ENCODE results near the gene APP. TPM values are rescaled to one million over a fixed set of nuclear protein-coding genes. Genes with fewer than 3 reads are reported as not detected.

The APP gene
- total RNA-seq, 1 experiment from 2014 or later: 266 TPM

DNA sequence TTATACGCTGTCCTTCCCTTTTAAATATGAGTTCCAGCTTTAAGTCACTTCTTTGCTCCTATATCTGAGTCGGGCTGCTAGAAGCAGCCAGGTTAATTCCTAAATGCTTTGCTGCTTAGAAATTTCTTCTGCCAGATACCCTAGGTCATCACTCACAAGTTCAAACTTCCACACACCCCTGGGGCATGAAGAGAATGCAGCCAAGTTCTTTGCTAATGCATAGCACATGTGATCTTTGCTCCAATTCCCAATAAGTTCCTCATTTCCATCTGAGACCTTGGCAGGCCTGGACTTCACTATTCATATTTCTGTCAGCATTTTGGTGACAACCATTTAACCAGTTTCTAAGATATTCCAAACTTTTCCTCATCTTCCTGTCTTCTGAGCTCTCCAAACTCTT lies 14.5 kb upstream of the APP start:
- Histone ChIP-seq H3F3A (ENCODE audit: low read length, unreplicated experiment) (no peaks in the 10 kb centered on the region), H3K4me3 (ENCODE audit: low read length) (no peak overlapping the region), H3K4me1 (ENCODE audit: insufficient read depth, low read length) (no peaks in the 10 kb centered on the region), H2AFZ (ENCODE audit: low read length) (no peak overlapping the region), H4K20me1 (ENCODE audit: low read length) (no peaks in the 10 kb centered on the region), H3K27ac (ENCODE audit: low read length) (no peak overlapping the region), H3K4me2 (ENCODE audit: low read length) (no peak overlapping the region), H3K27me3 (ENCODE audit: low read length) (no peaks in the 10 kb centered on the region), H3K9ac (ENCODE audit: low read length) (no peak overlapping the region), H3K79me2 (ENCODE audit: low read length) (no peaks in the 10 kb centered on the region), H3K9me2 (replicated peaks; ENCODE audit: low read length) (no peaks in the 10 kb centered on the region), H3K36me3 (ENCODE audit: low read depth, low read length) (no peaks in the 10 kb centered on the region), H3K9me3 (ENCODE audit: low read length) (no peaks in the 10 kb centered on the region)
- DNase-seq: no peak
- ChIA-PET POLR2A (ENCODE audit: unreplicated experiment) (no interaction called here), CTCF (no interaction called here)
- no peak for ATAC-seq
- BruUV-seq (replicated peaks): no TSS peak
- intact Hi-C loops (cut with micrococcal nuclease): no loop called here
- TF ChIP-seq EZH2phosphoT487 (IDR thresholded peaks at IDR 0.05; ENCODE audit: borderline replicate concordance, low read length): no peak
- no peak for TF ChIP-seq EZH2 (IDR thresholded peaks at IDR 0.05; ENCODE audit: low read length, unreplicated experiment)
- TF ChIP-seq, protein P1, sequence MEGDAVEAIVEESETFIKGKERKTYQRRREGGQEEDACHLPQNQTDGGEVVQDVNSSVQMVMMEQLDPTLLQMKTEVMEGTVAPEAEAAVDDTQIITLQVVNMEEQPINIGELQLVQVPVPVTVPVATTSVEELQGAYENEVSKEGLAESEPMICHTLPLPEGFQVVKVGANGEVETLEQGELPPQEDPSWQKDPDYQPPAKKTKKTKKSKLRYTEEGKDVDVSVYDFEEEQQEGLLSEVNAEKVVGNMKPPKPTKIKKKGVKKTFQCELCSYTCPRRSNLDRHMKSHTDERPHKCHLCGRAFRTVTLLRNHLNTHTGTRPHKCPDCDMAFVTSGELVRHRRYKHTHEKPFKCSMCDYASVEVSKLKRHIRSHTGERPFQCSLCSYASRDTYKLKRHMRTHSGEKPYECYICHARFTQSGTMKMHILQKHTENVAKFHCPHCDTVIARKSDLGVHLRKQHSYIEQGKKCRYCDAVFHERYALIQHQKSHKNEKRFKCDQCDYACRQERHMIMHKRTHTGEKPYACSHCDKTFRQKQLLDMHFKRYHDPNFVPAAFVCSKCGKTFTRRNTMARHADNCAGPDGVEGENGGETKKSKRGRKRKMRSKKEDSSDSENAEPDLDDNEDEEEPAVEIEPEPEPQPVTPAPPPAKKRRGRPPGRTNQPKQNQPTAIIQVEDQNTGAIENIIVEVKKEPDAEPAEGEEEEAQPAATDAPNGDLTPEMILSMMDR (conservative IDR thresholded peaks at IDR 0.05; ENCODE audit: low read depth, low read length): no peak

GRCh38 chr21:26179501-26179900 lies 8.9 kb upstream of the APP start:
- no peaks in the 10 kb centered on the region for H3K36me3 ChIP-seq (ENCODE audit: low read depth, low read length)
- no peaks in the 10 kb centered on the region for H3K9me3 ChIP-seq (ENCODE audit: low read length)
- ATAC-seq (no peak), DNase-seq (no peak)
- H3K4me3 ChIP-seq (ENCODE audit: low read length): no peak overlapping the region
- no peak overlapping the region for H3K4me2 ChIP-seq (ENCODE audit: low read length)
- no peak for TF ChIP-seq EZH2 (IDR thresholded peaks at IDR 0.05; ENCODE audit: low read length, unreplicated experiment)
- no peak for TF ChIP-seq EZH2phosphoT487 (IDR thresholded peaks at IDR 0.05; ENCODE audit: borderline replicate concordance, low read length)
- TF ChIP-seq, protein P1 (conservative IDR thresholded peaks at IDR 0.05; ENCODE audit: low read depth, low read length): no peak
- H3K4me1 ChIP-seq (ENCODE audit: insufficient read depth, low read length): no peaks in the 10 kb centered on the region
- no peak overlapping the region for H3K27ac ChIP-seq (ENCODE audit: low read length)
- H3K9me2 ChIP-seq (replicated peaks; ENCODE audit: low read length): no peaks in the 10 kb centered on the region
- BruUV-seq (replicated peaks): no TSS peak
- H4K20me1 ChIP-seq (ENCODE audit: low read length): no peaks in the 10 kb centered on the region
- CTCF ChIA-PET: no interaction called here
- H3K79me2 ChIP-seq (ENCODE audit: low read length): no peaks in the 10 kb centered on the region
- H3K27me3 ChIP-seq (ENCODE audit: low read length): no peaks in the 10 kb centered on the region
- no peak overlapping the region for H3K9ac ChIP-seq (ENCODE audit: low read length)
- intact Hi-C loops (cut with micrococcal nuclease): no loop called here
- no peaks in the 10 kb centered on the region for H3F3A ChIP-seq (ENCODE audit: low read length, unreplicated experiment)
- POLR2A ChIA-PET (ENCODE audit: unreplicated experiment): no interaction called here
- no peak overlapping the region for H2AFZ ChIP-seq (ENCODE audit: low read length)

GRCh38 chr21:26177746-26178426 lies 7.3 kb upstream of the APP start:
- no peak overlapping the region for H2AFZ ChIP-seq (ENCODE audit: low read length)
- intact Hi-C loops (cut with micrococcal nuclease): no loop called here

More at GRCh38 chr21:26177746-26178426, 7.3 kb upstream of the APP start:
- H3K4me1 ChIP-seq (ENCODE audit: insufficient read depth, low read length): no peaks in the 10 kb centered on the region
- no peak for DNase-seq
- ATAC-seq: no peak
- no peak overlapping the region for H3K9ac ChIP-seq (ENCODE audit: low read length)
- CTCF ChIA-PET: no interaction called here
- no peak overlapping the region for H3K4me2 ChIP-seq (ENCODE audit: low read length)
- POLR2A ChIA-PET (ENCODE audit: unreplicated experiment): no interaction called here
- H3K79me2 ChIP-seq (ENCODE audit: low read length): no peaks in the 10 kb centered on the region
- no TSS peak for BruUV-seq (replicated peaks)
- H3K27me3 ChIP-seq (ENCODE audit: low read length): no peaks in the 10 kb centered on the region
- H4K20me1 ChIP-seq (ENCODE audit: low read length): no peaks in the 10 kb centered on the region
- H3K4me3 ChIP-seq (ENCODE audit: low read length): no peak overlapping the region
- no peak overlapping the region for H3K27ac ChIP-seq (ENCODE audit: low read length)
- no peaks in the 10 kb centered on the region for H3K9me3 ChIP-seq (ENCODE audit: low read length)
- no peaks in the 10 kb centered on the region for H3K9me2 ChIP-seq (replicated peaks; ENCODE audit: low read length)
- H3K36me3 ChIP-seq (ENCODE audit: low read depth, low read length): no peaks in the 10 kb centered on the region
- no peak for TF ChIP-seq EZH2phosphoT487 (IDR thresholded peaks at IDR 0.05; ENCODE audit: borderline replicate concordance, low read length)
- TF ChIP-seq, protein P1 (conservative IDR thresholded peaks at IDR 0.05; ENCODE audit: low read depth, low read length): no peak
- no peak for TF ChIP-seq EZH2 (IDR thresholded peaks at IDR 0.05; ENCODE audit: low read length, unreplicated experiment)
- H3F3A ChIP-seq (ENCODE audit: low read length, unreplicated experiment): no peaks in the 10 kb centered on the region

Data from PC-3 (cell line).